Tibial nerve (tissue), 4 donors: ENCODE data around the gene PCYT1A. TPM values are rescaled to one million over a fixed set of nuclear protein-coding genes. Genes with fewer than 3 reads are reported as not detected.

Experiments
- DNase-seq, 2 donors: peaks; one replicate each; pipeline ENCODE4 v3.0.0-alpha.2; 2019; ENCODE audit warnings: low spot score in 2 of 2
- H3K27ac ChIP-seq, 4 donors: fragments of 200-600 bp; sonication (generic) in 3 of 4; one replicate each; pipeline ENCODE4 v1.5.1; 2017 to 2019; ENCODE audit warnings: mild to moderate bottlenecking in 1 of 4
- H3K27me3 ChIP-seq, 2 donors: fragments of 200-600 bp; sonication (generic) in 1 of 2; one replicate each; pipeline versions ENCODE4 v1.5.1 to v1.6.0; 2017 to 2019
- H3K36me3 ChIP-seq, 3 donors: fragments of 200-600 bp; sonication (generic); one replicate each; pipeline ENCODE4 v1.5.1; 2018 to 2019
- H3K4me1 ChIP-seq, 4 donors: fragments of 200-600 bp; sonication (generic) in 3 of 4; one replicate each; pipeline ENCODE4 v1.5.1; 2017 to 2019
- H3K4me3 ChIP-seq, 4 donors: fragments of 200-600 bp; sonication (generic) in 3 of 4; one replicate each; pipeline ENCODE4 v1.5.1; 2017 to 2019; ENCODE audit warnings: mild to moderate bottlenecking in 1 of 4, moderate library complexity in 1 of 4
- H3K9me3 ChIP-seq, 4 donors: fragments of 200-600 bp; sonication (generic) in 3 of 4; one replicate each; pipeline ENCODE4 v1.5.1; 2017 to 2019
- CTCF ChIP-seq, 5 experiments: fragments of 200-600 bp in 3 of 5; fragments of 450-650 bp in 2 of 5; sonication (generic) in 3 of 5; IDR thresholded peaks; one replicate each; pipeline ENCODE4 v1.5.1; 2016 to 2019; ENCODE audit warnings: antibody characterized with exemption in 5 of 5, mild to moderate bottlenecking in 3 of 5, moderate library complexity in 2 of 5
- EP300 ChIP-seq, 2 donors: sonication (generic); formaldehyde crosslinking; IDR thresholded peaks; one replicate each; pipeline ENCODE4 v1.6.1; 2017; ENCODE audit warnings: antibody characterized with exemption in 2 of 2, mild to moderate bottlenecking in 1 of 2
- POLR2A ChIP-seq, 2 donors: fragments of 450-650 bp; IDR thresholded peaks; one replicate each; pipeline ENCODE4 v1.6.1; 2017; ENCODE audit warnings: antibody characterized with exemption in 2 of 2, mild to moderate bottlenecking in 2 of 2, moderate library complexity in 2 of 2
- WGBS, 2 donors: methylation state at CpG; one replicate each; pipeline ENCODE4 v1.1.5; 2018; 5-methylcytosine and 5-hydroxymethylcytosine counted together
- total RNA-seq, 4 donors: library from RNA; depleted of rRNA; stranded (reverse); fragments of >200 nt; gene quantifications; one replicate each; pipeline ENCODE4 v1.1.0, GENCODE V29; 2016

Gene PCYT1A
- total RNA-seq, 4 donors from 2014 or later = 51.9 to 98.1 (median 73.0) TPM

DNA sequence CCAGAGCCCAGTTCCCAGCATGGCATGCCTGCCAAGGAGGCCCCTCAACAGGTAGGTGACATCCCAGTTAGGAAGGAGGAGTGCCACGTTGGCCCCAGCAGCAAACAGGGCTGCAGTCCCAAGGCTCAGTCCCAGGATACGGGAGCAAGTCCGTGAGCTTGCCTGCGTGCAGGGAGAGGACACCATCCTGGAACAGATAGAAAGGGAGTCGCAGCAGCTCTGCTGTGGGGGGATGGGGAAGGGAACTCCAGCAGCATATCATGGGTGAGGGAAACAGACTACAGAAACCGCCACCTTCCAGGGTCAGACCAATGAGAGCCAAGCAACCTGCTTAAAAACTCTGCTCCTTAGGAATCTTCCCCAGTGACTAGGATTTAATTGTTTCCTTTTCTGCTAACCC is 39.9 kb upstream of the PCYT1A start:
- Histone ChIP-seq H3K27me3 (no peaks in the 10 kb centered on the region), H3K27ac (no peak overlapping the region), H3K9me3 (no peaks in the 10 kb centered on the region), H3K36me3 (peaks cover 0 to 8% (median 0%) of the 10 kb centered on the region in 3 donors), H3K4me1 (no peaks in the 10 kb centered on the region), H3K4me3 (no peak overlapping the region)
- TF ChIP-seq CTCF (IDR thresholded peaks at IDR 0.05) (no peak), POLR2A (IDR thresholded peaks at IDR 0.05) (no peak)
- WGBS, 2 donors = 35 to 40% methylated on average over 6 of the region's 6 CpGs
- no peak for DNase-seq

DNA sequence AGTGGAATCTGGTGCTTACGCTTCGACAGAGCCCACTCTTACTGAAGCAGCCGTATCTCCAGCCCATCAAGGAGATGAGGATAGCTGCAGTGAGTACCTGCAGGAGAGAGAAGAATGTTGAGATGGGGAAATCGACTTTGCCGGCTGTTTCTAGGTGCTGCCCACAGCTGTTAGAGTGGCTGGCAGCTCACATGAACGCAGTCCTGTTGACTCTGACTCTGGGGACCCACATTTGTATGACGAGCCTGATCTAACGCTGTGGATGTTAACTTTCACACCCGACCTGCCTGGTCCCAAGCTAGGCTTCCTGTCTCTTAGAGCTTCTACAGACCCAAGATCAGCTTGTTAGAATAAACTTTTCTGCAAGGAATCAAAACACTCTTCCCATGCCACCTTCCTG is 39.4 kb upstream of the PCYT1A start:
- H3K9me3 ChIP-seq = no peaks in the 10 kb centered on the region
- WGBS, 2 donors = 77 to 85% methylated on average over 9 of the region's 9 CpGs
- H3K4me3 ChIP-seq = no peak overlapping the region
- no peaks in the 10 kb centered on the region for H3K27me3 ChIP-seq
- no peaks in the 10 kb centered on the region for H3K4me1 ChIP-seq
- TF ChIP-seq EP300 (IDR thresholded peaks at IDR 0.05) (no peak), CTCF (IDR thresholded peaks at IDR 0.05) (no peak), POLR2A (IDR thresholded peaks at IDR 0.05) (no peak)
- H3K27ac ChIP-seq = no peak overlapping the region
- DNase-seq = no peak
- peaks cover 0 to 8% (median 0%) of the 10 kb centered on the region in 3 donors for H3K36me3 ChIP-seq

- no peaks in the 10 kb centered on the region for H3K27me3 ChIP-seq
- peaks cover 0 to 9% (median 0%) of the 10 kb centered on the region in 4 donors for H3K4me1 ChIP-seq
- H3K36me3 ChIP-seq = peaks cover 0 to 8% (median 0%) of the 10 kb centered on the region in 3 donors
- DNase-seq = no peak
- no peaks in the 10 kb centered on the region for H3K9me3 ChIP-seq
- H3K27ac ChIP-seq = no peak overlapping the region
- no peak overlapping the region for H3K4me3 ChIP-seq
- TF ChIP-seq POLR2A (IDR thresholded peaks at IDR 0.05) (no peak), EP300 (IDR thresholded peaks at IDR 0.05) (no peak), CTCF (IDR thresholded peaks at IDR 0.05) (no peak)
- 50 to 52% methylated on average over 11 of the region's 11 CpGs for WGBS, 2 donors
Measured at GRCh38 chr3:196323691-196324090, 36.2 kb upstream of the PCYT1A start.

DNA sequence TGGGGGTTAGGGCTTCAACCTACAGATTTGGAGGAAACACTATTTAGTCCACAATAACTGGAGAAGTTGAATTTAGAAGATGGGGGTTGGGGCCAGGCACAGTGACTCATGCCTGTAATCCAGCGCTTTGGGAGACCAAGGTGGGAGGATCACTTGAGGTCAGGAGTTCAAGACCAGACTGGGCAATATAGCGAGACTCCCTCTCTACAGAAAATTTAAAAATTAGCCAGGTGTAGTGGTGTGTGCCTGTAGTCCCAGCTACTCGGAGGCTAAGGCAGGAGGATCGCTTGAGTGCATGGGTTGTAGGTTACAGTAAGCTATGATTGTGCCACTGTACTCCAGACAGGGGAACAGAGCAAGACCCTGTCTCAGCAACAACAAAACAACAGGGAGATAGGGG is 35.5 kb upstream of the PCYT1A start:
- Histone ChIP-seq H3K36me3 (peaks cover 0 to 8% (median 0%) of the 10 kb centered on the region in 3 donors), H3K27me3 (no peaks in the 10 kb centered on the region), H3K27ac (no peak overlapping the region), H3K9me3 (no peaks in the 10 kb centered on the region), H3K4me1 (peaks cover 0 to 10% (median 0%) of the 10 kb centered on the region in 4 donors), H3K4me3 (no peak overlapping the region)
- DNase-seq = no peak
- 95 to 96% methylated on average over 4 of the region's 4 CpGs for WGBS, 2 donors
- TF ChIP-seq CTCF (IDR thresholded peaks at IDR 0.05) (no peak), EP300 (IDR thresholded peaks at IDR 0.05) (no peak), POLR2A (IDR thresholded peaks at IDR 0.05) (no peak)

- Histone ChIP-seq H3K4me3 (no peak overlapping the region), H3K36me3 (peaks cover 0 to 8% (median 0%) of the 10 kb centered on the region in 3 donors), H3K4me1 (peaks cover 0 to 15% (median 0%) of the 10 kb centered on the region in 4 donors), H3K27ac (no peak overlapping the region), H3K27me3 (no peaks in the 10 kb centered on the region), H3K9me3 (no peaks in the 10 kb centered on the region)
- DNase-seq = no peak
- WGBS, 2 donors = 76 to 78% methylated on average over 11 of the region's 11 CpGs
- TF ChIP-seq CTCF (IDR thresholded peaks at IDR 0.05) = no peak
- TF ChIP-seq POLR2A (IDR thresholded peaks at IDR 0.05) = no peak
- no peak for TF ChIP-seq EP300 (IDR thresholded peaks at IDR 0.05)
Measured at GRCh38 chr3:196321162-196321561, 33.6 kb upstream of the PCYT1A start.
